Osteoblast (primary cell): ENCODE data around the gene LHFPL5. TPM values are rescaled to one million over a fixed set of nuclear protein-coding genes. Genes with fewer than 3 reads are reported as not detected.

Experiments
- DNase-seq: peaks from one replicate; pipeline ENCODE4 v3.0.0; 2011; ENCODE audit warnings: low spot score, mixed read lengths; ENCODE audit not compliant: insufficient read length; ENCODE audit errors: missing footprints
- H2AFZ ChIP-seq: 2 replicates; pipeline ENCODE4 v1.6.0; 2011; ENCODE audit warnings: mild to moderate bottlenecking, low read length
- H3K27ac ChIP-seq: 2 replicates; pipeline ENCODE4 v1.5.1; 2011; ENCODE audit warnings: mild to moderate bottlenecking, low read depth, low read length, moderate library complexity
- H3K27me3 ChIP-seq: 2 replicates; pipeline ENCODE4 v1.6.0; 2012; ENCODE audit warnings: mild to moderate bottlenecking, control low read depth, inconsistent platforms, low read length, moderate library complexity; ENCODE audit not compliant: insufficient read depth
- H3K36me3 ChIP-seq: 2 replicates; pipeline ENCODE4 v1.5.1; 2011; ENCODE audit warnings: mild to moderate bottlenecking, low read length, control low read depth, moderate library complexity; ENCODE audit not compliant: insufficient read depth
- H3K4me1 ChIP-seq: 2 replicates; pipeline ENCODE4 v1.5.1; 2011; ENCODE audit warnings: mild to moderate bottlenecking, low read length, control low read depth, moderate library complexity; ENCODE audit not compliant: insufficient read depth
- H3K4me2 ChIP-seq: 2 replicates; pipeline ENCODE4 v1.6.0; 2011; ENCODE audit warnings: mild to moderate bottlenecking, low read length; ENCODE audit not compliant: insufficient read depth
- H3K4me3 ChIP-seq: fragments of 200-600 bp; sonication (generic); 3 replicates; pipeline ENCODE4 v1.5.1; 2012; ENCODE audit warnings: mild to moderate bottlenecking, low read length, inconsistent platforms; ENCODE audit not compliant: insufficient read depth
- H3K79me2 ChIP-seq: 2 replicates; pipeline ENCODE4 v1.6.0; 2012; ENCODE audit warnings: mild to moderate bottlenecking, low read length, control low read depth, inconsistent platforms; ENCODE audit not compliant: insufficient read depth
- H3K9me3 ChIP-seq: 2 replicates; pipeline ENCODE4 v1.5.1; 2011; ENCODE audit warnings: low read depth, low read length, control low read depth
- H4K20me1 ChIP-seq: 2 replicates; pipeline ENCODE4 v1.6.0; 2012; ENCODE audit warnings: mild to moderate bottlenecking, low read length, control low read depth; ENCODE audit not compliant: insufficient read depth
- total RNA-seq: library from RNA; depleted of rRNA; stranded (reverse); fragments of >200 nt; gene quantifications from 2 replicates; pipeline ENCODE4 v1.2.3, GENCODE V29; 2012
- TF ChIP-seq, protein P1 (sequence below): IDR thresholded peaks from 2 replicates; pipeline ENCODE4 v1.5.1; 2011; ENCODE audit warnings: mild to moderate bottlenecking, low read depth, low read length, moderate library complexity; ENCODE audit errors: extremely low read depth

LHFPL5 gene
- total RNA-seq, 1 donor = not detected

DNA sequence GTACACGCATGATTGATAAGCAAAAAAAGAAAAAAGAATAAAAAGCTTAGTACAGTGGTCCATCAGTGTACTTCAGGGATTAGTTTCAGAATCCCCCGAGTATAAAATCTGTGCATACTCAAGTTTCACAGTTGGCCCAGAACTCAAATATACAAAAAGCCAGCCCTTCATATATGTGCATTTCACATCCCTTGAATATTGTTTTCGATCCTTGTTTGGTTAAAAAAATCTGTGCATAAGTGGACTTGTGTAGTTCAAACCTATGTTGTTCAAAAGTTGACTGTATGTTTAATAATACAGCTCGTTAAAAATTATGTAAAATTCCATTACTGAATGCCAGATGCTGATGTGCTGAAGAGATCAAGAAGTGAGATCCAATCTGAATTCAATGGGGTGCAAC is 54.2 kb downstream of the LHFPL5 start:
- no peak for DNase-seq
- Histone ChIP-seq H3K27ac (no peak overlapping the region), H3K4me2 (no peak overlapping the region), H3K27me3 (no peaks in the 10 kb centered on the region), H3K4me1 (no peaks in the 10 kb centered on the region), H4K20me1 (no peaks in the 10 kb centered on the region), H3K4me3 (no peak overlapping the region), H3K79me2 (peaks cover 2% of the 10 kb centered on the region), H3K9me3 (no peaks in the 10 kb centered on the region), H2AFZ (no peak overlapping the region), H3K36me3 (peaks cover 25% of the 10 kb centered on the region)
- TF ChIP-seq, protein P1, sequence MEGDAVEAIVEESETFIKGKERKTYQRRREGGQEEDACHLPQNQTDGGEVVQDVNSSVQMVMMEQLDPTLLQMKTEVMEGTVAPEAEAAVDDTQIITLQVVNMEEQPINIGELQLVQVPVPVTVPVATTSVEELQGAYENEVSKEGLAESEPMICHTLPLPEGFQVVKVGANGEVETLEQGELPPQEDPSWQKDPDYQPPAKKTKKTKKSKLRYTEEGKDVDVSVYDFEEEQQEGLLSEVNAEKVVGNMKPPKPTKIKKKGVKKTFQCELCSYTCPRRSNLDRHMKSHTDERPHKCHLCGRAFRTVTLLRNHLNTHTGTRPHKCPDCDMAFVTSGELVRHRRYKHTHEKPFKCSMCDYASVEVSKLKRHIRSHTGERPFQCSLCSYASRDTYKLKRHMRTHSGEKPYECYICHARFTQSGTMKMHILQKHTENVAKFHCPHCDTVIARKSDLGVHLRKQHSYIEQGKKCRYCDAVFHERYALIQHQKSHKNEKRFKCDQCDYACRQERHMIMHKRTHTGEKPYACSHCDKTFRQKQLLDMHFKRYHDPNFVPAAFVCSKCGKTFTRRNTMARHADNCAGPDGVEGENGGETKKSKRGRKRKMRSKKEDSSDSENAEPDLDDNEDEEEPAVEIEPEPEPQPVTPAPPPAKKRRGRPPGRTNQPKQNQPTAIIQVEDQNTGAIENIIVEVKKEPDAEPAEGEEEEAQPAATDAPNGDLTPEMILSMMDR = no peak

Other genes starting within 250 kb of the LHFPL5 start
- gene FKBP5, start 116.4 kb upstream of the LHFPL5 start, total RNA-seq = 5.1 and 6.2 TPM in 2 replicates
- 0.36 and 0.59 TPM in 2 replicates for gene ARMC12, start 68.3 kb upstream of the LHFPL5 start, total RNA-seq
- gene CLPSL2, start 28.8 kb upstream of the LHFPL5 start, total RNA-seq = not detected in 2 replicates
- gene CLPSL1, start 24.3 kb upstream of the LHFPL5 start, total RNA-seq = not detected in 2 replicates
- not detected in 2 replicates for gene CLPS, start 8.0 kb upstream of the LHFPL5 start, total RNA-seq
- gene SRPK1, start 115.7 kb downstream of the LHFPL5 start, total RNA-seq = 36.6 and 39.5 TPM in 2 replicates
- under 0.01 TPM in 1 of 2 replicates, not detected in the other for gene SLC26A8, start 219.3 kb downstream of the LHFPL5 start, total RNA-seq
- gene MAPK14, start 222.5 kb downstream of the LHFPL5 start, total RNA-seq = 86.0 and 90.5 TPM in 2 replicates